GM12873 (cell line): ENCODE measurements around the gene SORCS2.

Experiments
- TF ChIP-seq, protein P1 (sequence below): IDR thresholded peaks from 2 replicates; pipeline ENCODE4 v1.5.1; 2012; ENCODE audit warnings: low read depth, mild to moderate bottlenecking, moderate library complexity, low read length, control low read depth; ENCODE audit not compliant: insufficient read depth; ENCODE audit errors: missing control alignments

The SORCS2 gene

GRCh38 chr4:7169134-7169533 is 23.2 kb upstream of the SORCS2 start:
- TF ChIP-seq, protein P1, sequence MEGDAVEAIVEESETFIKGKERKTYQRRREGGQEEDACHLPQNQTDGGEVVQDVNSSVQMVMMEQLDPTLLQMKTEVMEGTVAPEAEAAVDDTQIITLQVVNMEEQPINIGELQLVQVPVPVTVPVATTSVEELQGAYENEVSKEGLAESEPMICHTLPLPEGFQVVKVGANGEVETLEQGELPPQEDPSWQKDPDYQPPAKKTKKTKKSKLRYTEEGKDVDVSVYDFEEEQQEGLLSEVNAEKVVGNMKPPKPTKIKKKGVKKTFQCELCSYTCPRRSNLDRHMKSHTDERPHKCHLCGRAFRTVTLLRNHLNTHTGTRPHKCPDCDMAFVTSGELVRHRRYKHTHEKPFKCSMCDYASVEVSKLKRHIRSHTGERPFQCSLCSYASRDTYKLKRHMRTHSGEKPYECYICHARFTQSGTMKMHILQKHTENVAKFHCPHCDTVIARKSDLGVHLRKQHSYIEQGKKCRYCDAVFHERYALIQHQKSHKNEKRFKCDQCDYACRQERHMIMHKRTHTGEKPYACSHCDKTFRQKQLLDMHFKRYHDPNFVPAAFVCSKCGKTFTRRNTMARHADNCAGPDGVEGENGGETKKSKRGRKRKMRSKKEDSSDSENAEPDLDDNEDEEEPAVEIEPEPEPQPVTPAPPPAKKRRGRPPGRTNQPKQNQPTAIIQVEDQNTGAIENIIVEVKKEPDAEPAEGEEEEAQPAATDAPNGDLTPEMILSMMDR = no peak

- TF ChIP-seq, protein P1 = no peak
Measured at GRCh38 chr4:7170012-7170411, 22.3 kb upstream of the SORCS2 start.

GRCh38 chr4:7171191-7171900 is 21.0 kb upstream of the SORCS2 start:
- TF ChIP-seq, protein P1 = no peak

GRCh38 chr4:7172508-7172907 is 19.8 kb upstream of the SORCS2 start:
- TF ChIP-seq, protein P1 = no peak

- TF ChIP-seq, protein P1 = no peak
Measured at GRCh38 chr4:7172946-7173345, 19.4 kb upstream of the SORCS2 start.

DNA sequence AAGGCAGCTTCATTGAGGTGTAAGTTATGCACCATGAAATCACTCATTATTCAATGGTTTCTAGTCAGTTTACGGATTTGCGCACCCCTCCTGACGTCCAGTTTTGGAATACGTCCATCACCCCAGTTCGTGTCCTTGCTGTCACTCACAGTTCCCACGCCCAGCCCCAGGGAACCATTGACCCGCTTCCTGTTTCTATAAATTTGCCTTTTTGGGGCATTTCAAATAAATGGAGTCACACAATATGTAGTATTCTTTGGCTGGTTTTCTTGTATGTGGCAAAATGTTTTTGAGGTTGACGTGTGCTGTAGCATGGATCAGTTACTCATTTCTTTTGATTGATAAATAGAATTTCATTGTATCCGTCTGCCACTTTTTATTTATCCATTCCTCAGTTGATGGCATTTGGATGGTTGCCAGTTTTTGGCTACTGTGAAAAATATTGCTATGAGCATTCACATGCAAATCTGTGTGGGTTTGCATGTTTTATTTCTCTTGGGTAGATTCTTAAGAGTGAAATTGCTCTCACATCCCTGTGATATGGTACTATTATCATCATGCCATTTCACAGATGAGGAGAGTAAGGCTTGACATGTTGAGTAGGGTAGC is 18.4 kb upstream of the SORCS2 start:
- TF ChIP-seq, protein P1 = no peak

DNA sequence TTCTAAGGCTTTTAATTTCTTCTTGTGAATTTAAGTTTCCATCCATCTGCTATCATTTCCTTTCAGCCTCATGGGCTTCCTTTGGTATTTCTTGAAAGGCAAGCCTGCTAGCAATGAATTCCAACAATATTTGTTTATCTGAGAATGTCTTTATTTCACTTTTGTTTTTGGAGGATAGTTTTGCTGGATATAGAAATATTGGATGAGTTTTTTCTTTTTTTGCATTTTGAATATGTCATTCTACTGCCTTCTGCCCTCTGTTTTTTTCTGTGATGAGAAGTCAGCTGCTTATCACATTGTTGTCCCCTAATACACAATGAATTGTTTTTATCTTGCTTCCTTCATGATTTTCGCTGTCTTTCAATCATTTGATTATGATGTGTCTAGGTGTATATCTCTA is 13.2 kb upstream of the SORCS2 start:
- TF ChIP-seq, protein P1 = no peak
